ENCODE results near the gene HTRA1. TPM values are rescaled to one million over a fixed set of nuclear protein-coding genes. Genes with fewer than 3 reads are reported as not detected.

Gene HTRA1
- total RNA-seq, 1 experiment from 2014 or later = 157 TPM

- H3K36me3 Mint-ChIP-seq (ENCODE audit: insufficient read depth, unreplicated experiment) = no peaks in the 10 kb centered on the region
- DNase-seq (ENCODE audit: unreplicated experiment) = no peak
- ChIA-PET POLR2A (interaction anchor here (0.7 to 1.9 kb wide), 3 partner anchors 11 to 14 kb away, joined by 3 to 5 read pairs (median 5); no protein-coding TSS in a partner anchor), CTCF (interaction anchor here (0.7 to 1.6 kb wide), 6 partner anchors 11 to 157 kb away, joined by 3 to 6 read pairs (median 4); no protein-coding TSS in a partner anchor)
- H3K27ac Mint-ChIP-seq (ENCODE audit: low read depth, unreplicated experiment) = no peak overlapping the region
- intact Hi-C loops (cut with micrococcal nuclease) = no loop called here
- TF ChIP-seq CTCF (IDR thresholded peaks at IDR 0.05; ENCODE audit: unreplicated experiment) = no peak
- no peak overlapping the region for H3K4me3 Mint-ChIP-seq (ENCODE audit: unreplicated experiment)
- H3K27me3 Mint-ChIP-seq (ENCODE audit: insufficient read depth, unreplicated experiment) = no peaks in the 10 kb centered on the region
- BruUV-seq (replicated peaks) = no TSS peak
- peaks cover 7% of the 10 kb centered on the region for H3K4me1 Mint-ChIP-seq (ENCODE audit: insufficient read depth, unreplicated experiment)
- H3K9me3 Mint-ChIP-seq (ENCODE audit: unreplicated experiment) = no peaks in the 10 kb centered on the region
These were observed 5.8 kb upstream of the HTRA1 start for GRCh38 chr10:122455376-122456079.

- no peaks in the 10 kb centered on the region for H3K9me3 Mint-ChIP-seq (ENCODE audit: unreplicated experiment)
- no peaks in the 10 kb centered on the region for H3K36me3 Mint-ChIP-seq (ENCODE audit: insufficient read depth, unreplicated experiment)
- no peak for DNase-seq (ENCODE audit: unreplicated experiment)
- intact Hi-C loops (cut with micrococcal nuclease) = no loop called here
- H3K27ac Mint-ChIP-seq (ENCODE audit: low read depth, unreplicated experiment) = no peak overlapping the region
- CTCF ChIA-PET = interaction anchor here (0.8 to 1.6 kb wide), 4 partner anchors 10 to 161 kb away, joined by 3 read pairs; no protein-coding TSS in a partner anchor
- H3K27me3 Mint-ChIP-seq (ENCODE audit: insufficient read depth, unreplicated experiment) = no peaks in the 10 kb centered on the region
- no TSS peak for BruUV-seq (replicated peaks)
- POLR2A ChIA-PET = interaction anchor here (0.7 kb wide), 1 partner anchor 11 kb away, joined by 3 read pairs; no protein-coding TSS in a partner anchor
- no peak for TF ChIP-seq CTCF (IDR thresholded peaks at IDR 0.05; ENCODE audit: unreplicated experiment)
- no peak overlapping the region for H3K4me3 Mint-ChIP-seq (ENCODE audit: unreplicated experiment)
- H3K4me1 Mint-ChIP-seq (ENCODE audit: insufficient read depth, unreplicated experiment) = peaks cover 11% of the 10 kb centered on the region
These were observed 3.4 kb upstream of the HTRA1 start for GRCh38 chr10:122457934-122458333.

- no peak for DNase-seq (ENCODE audit: unreplicated experiment)
- ChIA-PET POLR2A (no interaction called here), CTCF (no interaction called here)
- BruUV-seq (replicated peaks) = no TSS peak
- intact Hi-C loops (cut with micrococcal nuclease) = no loop called here
- Mint-ChIP-seq H3K36me3 (ENCODE audit: insufficient read depth, unreplicated experiment) (peaks cover 3% of the 10 kb centered on the region), H3K27me3 (ENCODE audit: insufficient read depth, unreplicated experiment) (no peaks in the 10 kb centered on the region), H3K27ac (ENCODE audit: low read depth, unreplicated experiment) (no peak overlapping the region), H3K4me1 (ENCODE audit: insufficient read depth, unreplicated experiment) (peaks cover 19% of the 10 kb centered on the region), H3K4me3 (ENCODE audit: unreplicated experiment) (no peak overlapping the region), H3K9me3 (ENCODE audit: unreplicated experiment) (no peaks in the 10 kb centered on the region)
- TF ChIP-seq CTCF (IDR thresholded peaks at IDR 0.05; ENCODE audit: unreplicated experiment) = no peak
These were observed 2.7 kb upstream of the HTRA1 start for GRCh38 chr10:122458693-122459092.

GRCh38 chr10:122459561-122460273 is 1.6 kb upstream of the HTRA1 start:
- no TSS peak for BruUV-seq (replicated peaks)
- peaks cover 23% of the 10 kb centered on the region for H3K4me1 Mint-ChIP-seq (ENCODE audit: insufficient read depth, unreplicated experiment)
- ChIA-PET CTCF (interaction anchor here (0.8 kb wide), 1 partner anchor 257 kb away, joined by 4 read pairs; no protein-coding TSS in a partner anchor), POLR2A (interaction anchor here (1.3 kb wide), 1 partner anchor 13 kb away, joined by 5 read pairs; no protein-coding TSS in a partner anchor)
- DNase-seq (ENCODE audit: unreplicated experiment) = no peak
- H3K27me3 Mint-ChIP-seq (ENCODE audit: insufficient read depth, unreplicated experiment) = no peaks in the 10 kb centered on the region
- peak overlapping the region; percentile 22 for H3K27ac Mint-ChIP-seq (ENCODE audit: low read depth, unreplicated experiment)
- no peaks in the 10 kb centered on the region for H3K9me3 Mint-ChIP-seq (ENCODE audit: unreplicated experiment)
- intact Hi-C loops (cut with micrococcal nuclease) = no loop called here
- peaks cover 13% of the 10 kb centered on the region for H3K36me3 Mint-ChIP-seq (ENCODE audit: insufficient read depth, unreplicated experiment)
- no peak overlapping the region for H3K4me3 Mint-ChIP-seq (ENCODE audit: unreplicated experiment)
- no peak for TF ChIP-seq CTCF (IDR thresholded peaks at IDR 0.05; ENCODE audit: unreplicated experiment)
